GM21390 (cell line): Measurements from ENCODE around the gene HERPUD2.
"Not testable (repeated sequence)": the region's sequence is repeated elsewhere in the genome, so short reads cannot be mapped to it uniquely, and the experiment has no call there.

Source experiments
- ATAC-seq: cut with Tn5 transposase; IDR thresholded peaks from one replicate; pipeline ENCODE4 v1.9.1; 2021; ENCODE audit not compliant: unreplicated experiment

HERPUD2 gene

GRCh38 chr7:35681231-35682029 lies 13.5 kb downstream of the HERPUD2 start:
- peak; percentile 78 for ATAC-seq

GRCh38 chr7:35680403-35681013 lies 14.4 kb downstream of the HERPUD2 start:
- ATAC-seq = no peak

- no peak for ATAC-seq
Observed at GRCh38 chr7:35677582-35678356, 17.2 kb downstream of the HERPUD2 start.

- no peak for ATAC-seq
Observed at GRCh38 chr7:35676211-35676610, 18.7 kb downstream of the HERPUD2 start.

GRCh38 chr7:35670856-35671569 lies 23.9 kb downstream of the HERPUD2 start:
- ATAC-seq = no peak

GRCh38 chr7:35660411-35660810 lies 34.5 kb downstream of the HERPUD2 start:
- not testable (repeated sequence) for ATAC-seq

GRCh38 chr7:35658606-35659201 lies 36.2 kb downstream of the HERPUD2 start:
- ATAC-seq = peak; percentile 56

GRCh38 chr7:35657125-35657524 lies 37.8 kb downstream of the HERPUD2 start:
- no peak for ATAC-seq

GRCh38 chr7:35654558-35654957 lies 40.4 kb downstream of the HERPUD2 start:
- ATAC-seq = not testable (repeated sequence)

- ATAC-seq = no peak
Observed at GRCh38 chr7:35652124-35652523, 42.8 kb downstream of the HERPUD2 start.

GRCh38 chr7:35650751-35651150 lies 44.2 kb downstream of the HERPUD2 start:
- ATAC-seq = no peak

GRCh38 chr7:35649711-35650110 lies 45.2 kb downstream of the HERPUD2 start:
- no peak for ATAC-seq

- no peak for ATAC-seq
Observed at GRCh38 chr7:35648367-35648766, 46.6 kb downstream of the HERPUD2 start.

GRCh38 chr7:35647171-35647574 lies 47.8 kb downstream of the HERPUD2 start:
- ATAC-seq = no peak

- ATAC-seq = no peak
Observed at GRCh38 chr7:35646289-35647023, 48.5 kb downstream of the HERPUD2 start.

GRCh38 chr7:35645691-35646090 lies 49.2 kb downstream of the HERPUD2 start:
- ATAC-seq = no peak

GRCh38 chr7:35630024-35630972 lies 64.6 kb downstream of the HERPUD2 start:
- no peak for ATAC-seq

- peak; percentile 91 for ATAC-seq
Observed at GRCh38 chr7:35624299-35625186, 70.4 kb downstream of the HERPUD2 start.
